ENCODE measurements around the gene KRTAP6-1. TPM values are rescaled to one million over a fixed set of nuclear protein-coding genes. Genes with fewer than 3 reads are reported as not detected.

KRTAP6-1 gene
- total RNA-seq (2014; rRNA removed; shearing (Covaris generic)) (not detected in 2 replicates), polyA plus RNA-seq (2016; fragmentation: Nextera tagmentation; extraction: Ambion mirVana) (not detected in 2 replicates)

GRCh38 chr21:30613836-30614235 is at the start of gene KRTAP6-1:
TSS of gene KRTAP6-1 (minus strand) at chr21:30613930. CDS start at chr21:30613904, 26 bp downstream.
- no peaks in the 10 kb centered on the region for H3K27me3 ChIP-seq (replicated peaks; ENCODE audit: insufficient read depth)
- H4K20me1 ChIP-seq (ENCODE audit: insufficient read depth): no peaks in the 10 kb centered on the region
- no peak for TF ChIP-seq EZH2phosphoT487 (IDR thresholded peaks at IDR 0.05; ENCODE audit: insufficient read depth, low read depth)
- TF ChIP-seq EZH2 (IDR thresholded peaks at IDR 0.05; ENCODE audit: insufficient read depth, poor library complexity, severe bottlenecking): no peak
- 17 to 29% methylated on average over 2 of the region's 2 CpGs for WGBS, 2 experiments (ENCODE audit: low coverage in 1 of 2, low lambda C conversion rate in 2 of 2, missing lambda C conversion rate in 2 of 2)
- H3K4me3 ChIP-seq: no peak within 1 kb of the TSS
- H3K9me3 ChIP-seq (ENCODE audit: low read depth): peaks cover 4% of the 10 kb centered on the region
- no peaks in the 10 kb centered on the region for H3K9me2 ChIP-seq (ENCODE audit: insufficient read depth)
- no peak within 1 kb of the TSS for H2AFZ ChIP-seq
- H3K36me3 ChIP-seq (ENCODE audit: low read depth): no peaks in the 10 kb centered on the region
- no peaks in the 10 kb centered on the region for H3K79me2 ChIP-seq (ENCODE audit: insufficient read depth)
- no peaks in the 10 kb centered on the region for H3F3A ChIP-seq (ENCODE audit: insufficient read depth)
- no peak for DNase-seq
- H3K27ac ChIP-seq: no peak within 1 kb of the TSS
- in situ Hi-C loops (cut with MboI): no loop called here
- H3K4me1 ChIP-seq (ENCODE audit: insufficient read depth): no peaks in the 10 kb centered on the region
- H3K4me2 ChIP-seq (ENCODE audit: unreplicated experiment): no peak within 1 kb of the TSS
- H3K9ac ChIP-seq: no peak within 1 kb of the TSS

GRCh38 chr21:30652891-30653290 is 39.2 kb upstream of the KRTAP6-1 start:
- no peak overlapping the region for H3K4me2 ChIP-seq (ENCODE audit: unreplicated experiment)
- H3K4me3 ChIP-seq: no peak overlapping the region
- no peaks in the 10 kb centered on the region for H3K36me3 ChIP-seq (ENCODE audit: low read depth)
- H3K9me3 ChIP-seq (ENCODE audit: low read depth): peaks cover 5% of the 10 kb centered on the region
- TF ChIP-seq EZH2phosphoT487 (IDR thresholded peaks at IDR 0.05; ENCODE audit: insufficient read depth, low read depth) (no peak), EZH2 (IDR thresholded peaks at IDR 0.05; ENCODE audit: insufficient read depth, poor library complexity, severe bottlenecking) (no peak)
- in situ Hi-C loops (cut with MboI): no loop called here
- H3K27me3 ChIP-seq (replicated peaks; ENCODE audit: insufficient read depth): no peaks in the 10 kb centered on the region
- no peak overlapping the region for H3K27ac ChIP-seq
- no peak for DNase-seq
- no peaks in the 10 kb centered on the region for H3K79me2 ChIP-seq (ENCODE audit: insufficient read depth)
- no peaks in the 10 kb centered on the region for H4K20me1 ChIP-seq (ENCODE audit: insufficient read depth)
- no peak overlapping the region for H3K9ac ChIP-seq
- H3K9me2 ChIP-seq (ENCODE audit: insufficient read depth): no peaks in the 10 kb centered on the region
- H3K4me1 ChIP-seq (ENCODE audit: insufficient read depth): no peaks in the 10 kb centered on the region
- H2AFZ ChIP-seq: no peak overlapping the region
- H3F3A ChIP-seq (ENCODE audit: insufficient read depth): no peaks in the 10 kb centered on the region

- in situ Hi-C loops (cut with MboI): no loop called here
- 18 to 25% methylated on average over 1 of the region's 1 CpG for WGBS, 2 experiments (ENCODE audit: low coverage in 1 of 2, low lambda C conversion rate in 2 of 2, missing lambda C conversion rate in 2 of 2)
- Histone ChIP-seq H4K20me1 (ENCODE audit: insufficient read depth) (no peaks in the 10 kb centered on the region), H3K9me2 (ENCODE audit: insufficient read depth) (no peaks in the 10 kb centered on the region), H3K79me2 (ENCODE audit: insufficient read depth) (no peaks in the 10 kb centered on the region), H3K4me2 (ENCODE audit: unreplicated experiment) (no peak overlapping the region), H3K27me3 (replicated peaks; ENCODE audit: insufficient read depth) (no peaks in the 10 kb centered on the region), H3F3A (ENCODE audit: insufficient read depth) (no peaks in the 10 kb centered on the region), H3K4me3 (no peak overlapping the region), H2AFZ (no peak overlapping the region), H3K4me1 (ENCODE audit: insufficient read depth) (no peaks in the 10 kb centered on the region), H3K9ac (no peak overlapping the region), H3K9me3 (ENCODE audit: low read depth) (no peaks in the 10 kb centered on the region), H3K36me3 (ENCODE audit: low read depth) (no peaks in the 10 kb centered on the region), H3K27ac (no peak overlapping the region)
- no peak for TF ChIP-seq EZH2 (IDR thresholded peaks at IDR 0.05; ENCODE audit: insufficient read depth, poor library complexity, severe bottlenecking)
- no peak for TF ChIP-seq EZH2phosphoT487 (IDR thresholded peaks at IDR 0.05; ENCODE audit: insufficient read depth, low read depth)
- no peak for DNase-seq
These were observed 33.2 kb upstream of the KRTAP6-1 start for GRCh38 chr21:30646904-30647414.

GRCh38 chr21:30642564-30642963 is 28.8 kb upstream of the KRTAP6-1 start, which contains the start of gene KRTAP20-3:
TSS of gene KRTAP20-3 (plus strand) at chr21:30642864.
- Histone ChIP-seq H3K9ac (no peak within 1 kb of the TSS), H3K4me2 (ENCODE audit: unreplicated experiment) (no peak within 1 kb of the TSS), H3K4me3 (no peak within 1 kb of the TSS), H3K36me3 (ENCODE audit: low read depth) (no peaks in the 10 kb centered on the region), H2AFZ (no peak within 1 kb of the TSS), H3K27me3 (replicated peaks; ENCODE audit: insufficient read depth) (no peaks in the 10 kb centered on the region), H3K4me1 (ENCODE audit: insufficient read depth) (no peaks in the 10 kb centered on the region), H3K9me3 (ENCODE audit: low read depth) (no peaks in the 10 kb centered on the region), H3K27ac (no peak within 1 kb of the TSS), H3K79me2 (ENCODE audit: insufficient read depth) (no peaks in the 10 kb centered on the region), H3F3A (ENCODE audit: insufficient read depth) (no peaks in the 10 kb centered on the region), H3K9me2 (ENCODE audit: insufficient read depth) (no peaks in the 10 kb centered on the region), H4K20me1 (ENCODE audit: insufficient read depth) (no peaks in the 10 kb centered on the region)
- in situ Hi-C loops (cut with MboI): no loop called here
- DNase-seq: no peak
- WGBS, 2 experiments (ENCODE audit: low coverage in 1 of 2, low lambda C conversion rate in 2 of 2, missing lambda C conversion rate in 2 of 2): 22 to 32% methylated on average over 2 of the region's 2 CpGs
- TF ChIP-seq EZH2 (IDR thresholded peaks at IDR 0.05; ENCODE audit: insufficient read depth, poor library complexity, severe bottlenecking) (no peak), EZH2phosphoT487 (IDR thresholded peaks at IDR 0.05; ENCODE audit: insufficient read depth, low read depth) (no peak)

GRCh38 chr21:30638686-30639085 is 25.0 kb upstream of the KRTAP6-1 start:
- Histone ChIP-seq H3K9me2 (ENCODE audit: insufficient read depth) (no peaks in the 10 kb centered on the region), H4K20me1 (ENCODE audit: insufficient read depth) (no peaks in the 10 kb centered on the region), H3K9ac (no peak overlapping the region), H3K27ac (no peak overlapping the region), H3K79me2 (ENCODE audit: insufficient read depth) (no peaks in the 10 kb centered on the region), H3K4me1 (ENCODE audit: insufficient read depth) (no peaks in the 10 kb centered on the region), H3K9me3 (ENCODE audit: low read depth) (no peaks in the 10 kb centered on the region), H3K4me2 (ENCODE audit: unreplicated experiment) (no peak overlapping the region), H3K27me3 (replicated peaks; ENCODE audit: insufficient read depth) (no peaks in the 10 kb centered on the region), H3K4me3 (no peak overlapping the region), H3F3A (ENCODE audit: insufficient read depth) (no peaks in the 10 kb centered on the region), H3K36me3 (ENCODE audit: low read depth) (no peaks in the 10 kb centered on the region), H2AFZ (no peak overlapping the region)
- in situ Hi-C loops (cut with MboI): no loop called here
- 40 to 44% methylated on average over 3 of the region's 3 CpGs for WGBS, 2 experiments (ENCODE audit: low coverage in 1 of 2, low lambda C conversion rate in 2 of 2, missing lambda C conversion rate in 2 of 2)
- no peak for DNase-seq
- TF ChIP-seq EZH2phosphoT487 (IDR thresholded peaks at IDR 0.05; ENCODE audit: insufficient read depth, low read depth) (no peak), EZH2 (IDR thresholded peaks at IDR 0.05; ENCODE audit: insufficient read depth, poor library complexity, severe bottlenecking) (no peak)
